Measurements from ENCODE around the gene CCSER1. TPM values are rescaled to one million over a fixed set of nuclear protein-coding genes. Genes with fewer than 3 reads are reported as not detected.

CCSER1 gene
- total RNA-seq, 1 donor from 2014 or later = 15.7 TPM

- Mint-ChIP-seq H3K4me1 (ENCODE audit: low read depth, unreplicated experiment) (no peaks in the 10 kb centered on the region), H3K9me3 (ENCODE audit: unreplicated experiment) (no peaks in the 10 kb centered on the region), H3K4me3 (ENCODE audit: unreplicated experiment) (no peak overlapping the region), H3K27me3 (ENCODE audit: unreplicated experiment) (no peaks in the 10 kb centered on the region), H3K36me3 (ENCODE audit: unreplicated experiment) (no peaks in the 10 kb centered on the region), H3K27ac (ENCODE audit: unreplicated experiment) (no peak overlapping the region)
- DNase-seq = no peak
- no peak for TF ChIP-seq CTCF (IDR thresholded peaks at IDR 0.05; ENCODE audit: partially characterized antibody, unreplicated experiment)
Observed at GRCh38 chr4:91298156-91298700, 1171.0 kb downstream of the CCSER1 start.

GRCh38 chr4:91298824-91299223 lies 1171.6 kb downstream of the CCSER1 start:
- TF ChIP-seq CTCF (IDR thresholded peaks at IDR 0.05; ENCODE audit: partially characterized antibody, unreplicated experiment) = no peak
- Mint-ChIP-seq H3K4me1 (ENCODE audit: low read depth, unreplicated experiment) (no peaks in the 10 kb centered on the region), H3K9me3 (ENCODE audit: unreplicated experiment) (no peaks in the 10 kb centered on the region), H3K27me3 (ENCODE audit: unreplicated experiment) (no peaks in the 10 kb centered on the region), H3K27ac (ENCODE audit: unreplicated experiment) (no peak overlapping the region), H3K36me3 (ENCODE audit: unreplicated experiment) (no peaks in the 10 kb centered on the region), H3K4me3 (ENCODE audit: unreplicated experiment) (no peak overlapping the region)
- no peak for DNase-seq

GRCh38 chr4:91302120-91302519 lies 1174.9 kb downstream of the CCSER1 start:
- H3K36me3 Mint-ChIP-seq (ENCODE audit: unreplicated experiment) = no peaks in the 10 kb centered on the region
- H3K4me1 Mint-ChIP-seq (ENCODE audit: low read depth, unreplicated experiment) = no peaks in the 10 kb centered on the region
- no peaks in the 10 kb centered on the region for H3K9me3 Mint-ChIP-seq (ENCODE audit: unreplicated experiment)
- H3K27me3 Mint-ChIP-seq (ENCODE audit: unreplicated experiment) = no peaks in the 10 kb centered on the region
- no peak for DNase-seq
- H3K27ac Mint-ChIP-seq (ENCODE audit: unreplicated experiment) = no peak overlapping the region
- TF ChIP-seq CTCF (IDR thresholded peaks at IDR 0.05; ENCODE audit: partially characterized antibody, unreplicated experiment) = no peak
- H3K4me3 Mint-ChIP-seq (ENCODE audit: unreplicated experiment) = no peak overlapping the region

GRCh38 chr4:91304292-91304691 lies 1177.1 kb downstream of the CCSER1 start:
- TF ChIP-seq CTCF (IDR thresholded peaks at IDR 0.05; ENCODE audit: partially characterized antibody, unreplicated experiment) = no peak
- no peaks in the 10 kb centered on the region for H3K27me3 Mint-ChIP-seq (ENCODE audit: unreplicated experiment)
- H3K4me1 Mint-ChIP-seq (ENCODE audit: low read depth, unreplicated experiment) = no peaks in the 10 kb centered on the region
- H3K27ac Mint-ChIP-seq (ENCODE audit: unreplicated experiment) = no peak overlapping the region
- H3K9me3 Mint-ChIP-seq (ENCODE audit: unreplicated experiment) = no peaks in the 10 kb centered on the region
- DNase-seq = no peak
- H3K4me3 Mint-ChIP-seq (ENCODE audit: unreplicated experiment) = no peak overlapping the region
- H3K36me3 Mint-ChIP-seq (ENCODE audit: unreplicated experiment) = no peaks in the 10 kb centered on the region

GRCh38 chr4:91317434-91317833 lies 1190.2 kb downstream of the CCSER1 start:
- Mint-ChIP-seq H3K4me1 (ENCODE audit: low read depth, unreplicated experiment) (no peaks in the 10 kb centered on the region), H3K27me3 (ENCODE audit: unreplicated experiment) (no peaks in the 10 kb centered on the region), H3K27ac (ENCODE audit: unreplicated experiment) (no peak overlapping the region), H3K36me3 (ENCODE audit: unreplicated experiment) (no peaks in the 10 kb centered on the region), H3K4me3 (ENCODE audit: unreplicated experiment) (no peak overlapping the region), H3K9me3 (ENCODE audit: unreplicated experiment) (no peaks in the 10 kb centered on the region)
- no peak for DNase-seq
- TF ChIP-seq CTCF (IDR thresholded peaks at IDR 0.05; ENCODE audit: partially characterized antibody, unreplicated experiment) = no peak
